Caco-2 (cell line): ENCODE measurements around the gene PPP1R3F. TPM values are rescaled to one million over a fixed set of nuclear protein-coding genes. Genes with fewer than 3 reads are reported as not detected.

Source experiments
- BruUV-seq: library from RNA; stranded (reverse); fragments of 400-500 nt; replicated peaks from 2 replicates; lab custom pipeline; 2021; lab: Mats Ljungman, UMichigan
- CTCF ChIA-PET: fragments of 300-600 bp; sonication (Branson Sonifier 250); formaldehyde crosslinking; loops from one replicate; lab custom pipeline; 2022; ENCODE audit warnings: antibody characterized with exemption; lab: Charles Lee
- POLR2A ChIA-PET: fragments of 300-600 bp; sonication (Branson Sonifier 250); formaldehyde crosslinking; loops from one replicate; lab custom pipeline; 2022; ENCODE audit warnings: antibody characterized with exemption; lab: Charles Lee
- DNase-seq, 2 experiments: peaks; one replicate each; pipeline versions ENCODE4 v3.0.0 to v3.0.0-alpha.2; 2020 to 2022
- H3K27me3 ChIP-seq: replicated peaks from 2 replicates; pipeline ENCODE4 v1.6.0; 2011; ENCODE audit warnings: low read length; ENCODE audit not compliant: control insufficient read depth, insufficient read depth
- H3K36me3 ChIP-seq: 2 replicates; pipeline ENCODE4 v1.5.1; 2011; ENCODE audit warnings: low read length; ENCODE audit not compliant: control insufficient read depth, insufficient read depth
- H3K4me1 ChIP-seq: fragments of 250-450 bp; sonication (Bioruptor Pico); 2 replicates; pipeline ENCODE4 v1.5.1; 2020; ENCODE audit warnings: mild to moderate bottlenecking
- H3K4me3 ChIP-seq: 2 replicates; pipeline ENCODE4 v1.5.1; 2011; ENCODE audit warnings: low read depth, mild to moderate bottlenecking, control low read depth, low read length
- H3K9me3 ChIP-seq: fragments of 250-450 bp; sonication (Bioruptor Pico); 2 replicates; pipeline ENCODE4 v1.5.1; 2020; ENCODE audit warnings: mild to moderate bottlenecking, moderate library complexity
- H3K27ac Mint-ChIP-seq: one replicate; pipeline ENCODE4 v1.8.0; 2022; ENCODE audit warnings: mixed read lengths; ENCODE audit not compliant: unreplicated experiment
- H3K27me3 Mint-ChIP-seq: one replicate; pipeline ENCODE4 v1.8.0; 2022; ENCODE audit warnings: mixed read lengths; ENCODE audit not compliant: insufficient read depth, unreplicated experiment
- H3K36me3 Mint-ChIP-seq: one replicate; pipeline ENCODE4 v1.8.0; 2022; ENCODE audit warnings: mild to moderate bottlenecking, mixed read lengths; ENCODE audit not compliant: insufficient read depth, unreplicated experiment
- H3K4me1 Mint-ChIP-seq: one replicate; pipeline ENCODE4 v1.8.0; 2022; ENCODE audit warnings: low read depth, mixed read lengths; ENCODE audit not compliant: unreplicated experiment
- H3K4me3 Mint-ChIP-seq: one replicate; pipeline ENCODE4 v1.8.0; 2022; ENCODE audit warnings: mild to moderate bottlenecking, moderate library complexity, mixed read lengths; ENCODE audit not compliant: unreplicated experiment
- H3K9me3 Mint-ChIP-seq: one replicate; pipeline ENCODE4 v1.8.0; 2022; ENCODE audit warnings: mixed read lengths; ENCODE audit not compliant: unreplicated experiment
- intact Hi-C: fragments of 100-400 bp; cut with micrococcal nuclease; formaldehyde crosslinking; loops from one replicate; pipeline ENCODE4 v1.10.0; 2022; ENCODE audit not compliant: unreplicated experiment
- total RNA-seq: library from RNA; stranded (reverse); gene quantifications from 2 replicates; pipeline ENCODE4 v1.2.3, GENCODE V29; 2022
- TF ChIP-seq, protein P1 (sequence below), 2 experiments: fragments of 200-600 bp in 1 of 2; IDR thresholded peaks; 1 replicate in 1 of 2; 2 replicates in 1 of 2; pipeline versions ENCODE4 v1.5.1 to v1.8.0; 2011 to 2022; ENCODE audit warnings: antibody characterized with exemption in 1 of 2, control low read depth in 1 of 2, inconsistent platforms in 1 of 2, low read depth in 1 of 2, low read length in 1 of 2, mild to moderate bottlenecking in 1 of 2, moderate library complexity in 1 of 2; ENCODE audit not compliant: insufficient read depth in 1 of 2, severe bottlenecking in 1 of 2, unreplicated experiment in 1 of 2

Gene PPP1R3F
- total RNA-seq, 1 experiment from 2014 or later, result 3.9 TPM

DNA sequence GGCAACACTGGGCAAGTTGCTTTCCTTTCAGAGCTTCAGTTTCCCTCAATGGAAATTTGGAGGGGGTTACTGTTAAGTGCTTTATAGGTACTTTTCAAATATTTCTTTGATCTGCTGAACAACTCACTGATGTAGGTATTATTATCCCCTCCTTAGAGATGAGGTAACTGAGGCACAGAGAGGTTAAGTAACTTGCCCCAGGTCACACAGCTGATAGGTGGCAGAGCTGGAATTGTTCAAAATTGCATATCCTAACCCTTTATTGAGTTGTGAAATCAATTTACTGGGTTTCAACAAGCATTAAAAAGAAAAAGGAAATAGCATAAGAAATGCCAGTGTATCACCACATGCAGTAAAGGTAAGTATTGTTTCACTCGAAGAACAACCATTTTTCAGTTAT, 6.6 kb downstream of the PPP1R3F start:
- no TSS peak for BruUV-seq
- intact Hi-C loops, result no loop called here

DNA sequence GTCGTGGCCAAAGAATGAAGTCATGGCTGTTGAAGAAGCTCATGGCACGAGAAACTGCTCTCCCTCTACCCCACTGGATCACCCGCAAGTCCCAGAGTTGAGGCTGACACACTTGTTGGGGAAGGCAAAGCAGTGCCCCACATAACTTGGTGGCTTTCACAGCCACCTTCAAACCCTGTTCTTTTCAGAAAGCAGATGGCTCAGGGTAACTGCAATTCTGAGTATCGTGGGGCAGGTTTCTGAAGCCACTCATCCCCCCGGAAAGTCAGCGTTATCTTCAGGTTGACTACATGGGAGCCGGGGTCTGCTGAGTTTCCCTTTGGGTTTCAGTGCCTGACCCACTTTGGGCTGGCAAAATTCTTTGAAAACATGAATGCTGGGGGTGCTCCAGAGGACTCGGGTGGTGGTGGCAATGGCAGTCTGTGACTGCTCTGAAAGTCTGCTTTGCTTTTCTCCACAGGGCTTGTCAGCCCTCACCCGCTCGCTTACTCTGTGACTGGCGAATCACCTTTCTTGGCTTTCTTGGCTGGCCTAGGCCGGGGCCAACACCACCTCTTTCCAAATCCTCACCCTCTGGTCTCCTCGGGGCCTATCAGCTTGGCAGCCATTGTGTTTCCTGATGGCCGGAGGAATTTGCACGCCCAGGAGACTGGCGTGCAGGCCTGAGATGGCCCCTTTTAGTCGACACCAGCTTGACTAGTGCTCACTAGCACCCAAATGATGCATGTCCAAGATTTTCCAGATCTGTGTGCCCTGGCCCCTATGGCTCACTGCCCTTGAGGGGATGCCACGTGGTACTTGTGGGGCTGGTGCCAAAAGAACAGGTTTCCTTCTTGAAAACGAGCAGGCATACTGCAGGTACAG, 7.3 kb downstream of the PPP1R3F start:
- no peaks in the 10 kb centered on the region for H3K36me3 ChIP-seq
- Mint-ChIP-seq H3K27ac (no peak overlapping the region), H3K27me3 (no peaks in the 10 kb centered on the region), H3K4me1 (no peaks in the 10 kb centered on the region), H3K9me3 (no peaks in the 10 kb centered on the region), H3K36me3 (peaks cover 6% of the 10 kb centered on the region), H3K4me3 (no peak overlapping the region)
- H3K4me3 ChIP-seq, result no peak overlapping the region
- intact Hi-C loops, result no loop called here
- TF ChIP-seq, protein P1, sequence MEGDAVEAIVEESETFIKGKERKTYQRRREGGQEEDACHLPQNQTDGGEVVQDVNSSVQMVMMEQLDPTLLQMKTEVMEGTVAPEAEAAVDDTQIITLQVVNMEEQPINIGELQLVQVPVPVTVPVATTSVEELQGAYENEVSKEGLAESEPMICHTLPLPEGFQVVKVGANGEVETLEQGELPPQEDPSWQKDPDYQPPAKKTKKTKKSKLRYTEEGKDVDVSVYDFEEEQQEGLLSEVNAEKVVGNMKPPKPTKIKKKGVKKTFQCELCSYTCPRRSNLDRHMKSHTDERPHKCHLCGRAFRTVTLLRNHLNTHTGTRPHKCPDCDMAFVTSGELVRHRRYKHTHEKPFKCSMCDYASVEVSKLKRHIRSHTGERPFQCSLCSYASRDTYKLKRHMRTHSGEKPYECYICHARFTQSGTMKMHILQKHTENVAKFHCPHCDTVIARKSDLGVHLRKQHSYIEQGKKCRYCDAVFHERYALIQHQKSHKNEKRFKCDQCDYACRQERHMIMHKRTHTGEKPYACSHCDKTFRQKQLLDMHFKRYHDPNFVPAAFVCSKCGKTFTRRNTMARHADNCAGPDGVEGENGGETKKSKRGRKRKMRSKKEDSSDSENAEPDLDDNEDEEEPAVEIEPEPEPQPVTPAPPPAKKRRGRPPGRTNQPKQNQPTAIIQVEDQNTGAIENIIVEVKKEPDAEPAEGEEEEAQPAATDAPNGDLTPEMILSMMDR (IDR thresholded peaks at IDR 0.05; ENCODE audit: insufficient read depth in 1 of 2, low read depth in 1 of 2, low read length in 1 of 2, severe bottlenecking in 1 of 2, unreplicated experiment in 1 of 2), result no peak
- DNase-seq, result no peak
- H3K4me1 ChIP-seq, result no peaks in the 10 kb centered on the region
- no peaks in the 10 kb centered on the region for H3K27me3 ChIP-seq
- ChIA-PET CTCF (no interaction called here), POLR2A (no interaction called here)
- no TSS peak for BruUV-seq
- no peaks in the 10 kb centered on the region for H3K9me3 ChIP-seq

More for the DNA sequence above, 6.6 kb downstream of the PPP1R3F start:
- Mint-ChIP-seq H3K36me3 (peaks cover 11% of the 10 kb centered on the region), H3K27me3 (no peaks in the 10 kb centered on the region), H3K9me3 (no peaks in the 10 kb centered on the region), H3K4me1 (peaks cover 3% of the 10 kb centered on the region), H3K4me3 (no peak overlapping the region), H3K27ac (no peak overlapping the region)
- no peak for DNase-seq
- TF ChIP-seq, protein P1 (IDR thresholded peaks at IDR 0.05; ENCODE audit: insufficient read depth in 1 of 2, low read depth in 1 of 2, low read length in 1 of 2, severe bottlenecking in 1 of 2, unreplicated experiment in 1 of 2), result no peak
- H3K36me3 ChIP-seq, result no peaks in the 10 kb centered on the region
- H3K4me1 ChIP-seq, result peaks cover 5% of the 10 kb centered on the region; the same call in 1 of the 2 replicates
- H3K4me3 ChIP-seq, result no peak overlapping the region
- H3K27me3 ChIP-seq, result no peaks in the 10 kb centered on the region
- H3K9me3 ChIP-seq, result no peaks in the 10 kb centered on the region
- POLR2A ChIA-PET, result no interaction called here
- CTCF ChIA-PET, result interaction anchor here (0.6 kb wide), 1 partner anchor 11 kb away, joined by 3 read pairs; no protein-coding TSS in a partner anchor

DNA sequence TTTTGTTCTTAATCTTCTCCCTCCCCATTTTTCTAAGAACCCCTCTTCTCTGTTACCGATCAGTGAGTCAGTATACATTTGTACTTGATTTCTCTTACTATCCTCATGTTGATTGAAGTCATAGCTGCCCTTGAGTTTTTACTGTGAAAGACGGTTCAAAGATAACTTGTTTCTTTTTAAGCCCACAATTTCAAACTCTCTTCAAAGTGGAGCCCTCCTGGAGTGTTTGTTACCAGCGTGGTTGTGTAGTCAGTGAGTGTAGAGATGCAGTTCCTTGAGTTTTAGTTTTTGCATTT, 7.9 kb downstream of the PPP1R3F start:
- Histone ChIP-seq H3K27me3 (no peaks in the 10 kb centered on the region), H3K4me1 (no peaks in the 10 kb centered on the region), H3K4me3 (no peak overlapping the region), H3K36me3 (no peaks in the 10 kb centered on the region), H3K9me3 (no peaks in the 10 kb centered on the region)
- Mint-ChIP-seq H3K4me3 (no peak overlapping the region), H3K4me1 (no peaks in the 10 kb centered on the region), H3K9me3 (no peaks in the 10 kb centered on the region), H3K27ac (no peak overlapping the region), H3K36me3 (peaks cover 12% of the 10 kb centered on the region), H3K27me3 (no peaks in the 10 kb centered on the region)
- intact Hi-C loops, result no loop called here
- ChIA-PET CTCF (no interaction called here), POLR2A (no interaction called here)
- DNase-seq, result no peak
- TF ChIP-seq, protein P1 (IDR thresholded peaks at IDR 0.05; ENCODE audit: insufficient read depth in 1 of 2, low read depth in 1 of 2, low read length in 1 of 2, severe bottlenecking in 1 of 2, unreplicated experiment in 1 of 2), result no peak
- no TSS peak for BruUV-seq
